GM23338 (cell line): Measurements from ENCODE around the gene KAT14. TPM values are rescaled to one million over a fixed set of nuclear protein-coding genes. Genes with fewer than 3 reads are reported as not detected.

Experiments used
- ATAC-seq: fragments of 200-7000 bp; cut with Tn5 transposase; 3 replicates; pipeline ENCODE4 v1.9.1; 2020
- DNase-seq: peaks from one replicate; pipeline ENCODE4 v3.0.0-alpha.2; 2015; ENCODE audit warnings: low spot score
- H2AFZ ChIP-seq: fragments of 200-600 bp; sonication (generic); 2 replicates; pipeline ENCODE4 v1.8.0; 2016; ENCODE audit warnings: antibody characterized with exemption, mild to moderate bottlenecking, moderate library complexity
- H3F3A ChIP-seq: fragments of 200-600 bp; sonication (generic); replicated peaks from 2 replicates; pipeline ENCODE4 v1.8.0; 2017; ENCODE audit warnings: antibody characterized with exemption, mixed run types, low read depth
- H3K27ac ChIP-seq: fragments of 200-600 bp; sonication (generic); 2 replicates; pipeline ENCODE4 v1.6.1; 2016; ENCODE audit warnings: low read depth
- H3K27me3 ChIP-seq: fragments of 200-600 bp; sonication (generic); 2 replicates; pipeline ENCODE4 v1.8.0; 2016; ENCODE audit warnings: mild to moderate bottlenecking, mixed run types, moderate library complexity; ENCODE audit not compliant: insufficient read depth
- H3K36me3 ChIP-seq: fragments of 200-600 bp; sonication (generic); 2 replicates; pipeline ENCODE4 v1.8.0; 2016; ENCODE audit warnings: mild to moderate bottlenecking; ENCODE audit not compliant: insufficient read depth
- H3K4me1 ChIP-seq: fragments of 200-600 bp; sonication (generic); 2 replicates; pipeline ENCODE4 v1.8.0; 2016; ENCODE audit warnings: mild to moderate bottlenecking, moderate library complexity; ENCODE audit not compliant: insufficient read depth
- H3K4me2 ChIP-seq: fragments of 200-600 bp; sonication (generic); 2 replicates; pipeline ENCODE4 v1.7.1; 2017; ENCODE audit warnings: mixed run types
- H3K4me3 ChIP-seq: fragments of 200-600 bp; sonication (generic); 2 replicates; pipeline ENCODE4 v1.6.1; 2016; ENCODE audit warnings: mixed run types
- H3K79me2 ChIP-seq: fragments of 200-600 bp; sonication (generic); replicated peaks from 2 replicates; pipeline ENCODE4 v1.8.0; 2017; ENCODE audit warnings: mild to moderate bottlenecking; ENCODE audit not compliant: insufficient read depth
- H3K9me2 ChIP-seq: fragments of 200-600 bp; sonication (generic); 2 replicates; pipeline ENCODE4 v1.8.0; 2017; ENCODE audit not compliant: insufficient read depth
- H4K20me1 ChIP-seq: fragments of 200-600 bp; sonication (generic); replicated peaks from 2 replicates; pipeline ENCODE4 v1.8.0; 2017; ENCODE audit warnings: mild to moderate bottlenecking; ENCODE audit not compliant: insufficient read depth
- H3K27ac Mint-ChIP-seq: 2 replicates; pipeline ENCODE4 v1.8.0; 2020; ENCODE audit warnings: inconsistent platforms, mild to moderate bottlenecking, moderate library complexity, mixed read lengths
- H3K27me3 Mint-ChIP-seq: 3 replicates; pipeline ENCODE4 v1.8.0; 2022; ENCODE audit warnings: low read depth, mild to moderate bottlenecking, moderate library complexity, mixed read lengths, inconsistent platforms; ENCODE audit not compliant: insufficient read depth, poor library complexity
- H3K36me3 Mint-ChIP-seq: 3 replicates; pipeline ENCODE4 v1.8.0; 2021; ENCODE audit warnings: low read depth, mild to moderate bottlenecking, inconsistent platforms, moderate library complexity, mixed read lengths
- H3K4me1 Mint-ChIP-seq: 3 replicates; pipeline ENCODE4 v1.8.0; 2020; ENCODE audit warnings: mild to moderate bottlenecking, inconsistent platforms, mixed read lengths
- H3K4me3 Mint-ChIP-seq: 3 replicates; pipeline ENCODE4 v1.8.0; 2021; ENCODE audit warnings: moderate library complexity, mild to moderate bottlenecking, inconsistent platforms, mixed read lengths
- H3K9me3 Mint-ChIP-seq: 3 replicates; pipeline ENCODE4 v1.8.0; 2020; ENCODE audit warnings: moderate library complexity, mild to moderate bottlenecking, inconsistent platforms, mixed read lengths
- CREB1 ChIP-seq: fragments of 250-450 bp; sonication (Bioruptor Pico); IDR thresholded peaks from 2 replicates; pipeline ENCODE4 v1.5.0; 2020; ENCODE audit warnings: low read depth, mild to moderate bottlenecking, moderate library complexity
- CTCF ChIP-seq, 2 experiments: fragments of 200-600 bp in 1 of 2; sonication (generic) in 1 of 2; conservative IDR thresholded peaks; 2 replicates each; pipeline versions ENCODE4 v1.5.1 to v1.6.1; 2016 to 2017; ENCODE audit warnings: antibody characterized with exemption in 2 of 2, low read depth in 2 of 2, mild to moderate bottlenecking in 2 of 2, moderate library complexity in 1 of 2
- NANOG ChIP-seq: IDR thresholded peaks from 2 replicates; pipeline ENCODE4 v1.6.1; 2016; ENCODE audit warnings: antibody characterized with exemption, borderline replicate concordance
- POLR2AphosphoS5 ChIP-seq: IDR thresholded peaks from 2 replicates; pipeline ENCODE4 v1.6.1; 2016; ENCODE audit warnings: antibody characterized with exemption, low read depth
- REST ChIP-seq: IDR thresholded peaks from one replicate; pipeline ENCODE4 v1.6.1; 2018; ENCODE audit warnings: antibody characterized with exemption; ENCODE audit not compliant: unreplicated experiment
- STAT1 ChIP-seq: IDR thresholded peaks from one replicate; pipeline ENCODE4 v1.6.1; 2016; ENCODE audit warnings: antibody characterized with exemption; ENCODE audit not compliant: unreplicated experiment
- ZNF114 ChIP-seq: fragments of 250-450 bp; sonication (Bioruptor Pico); IDR thresholded peaks from 2 replicates; pipeline ENCODE4 v1.5.0; 2020; ENCODE audit warnings: mild to moderate bottlenecking, moderate library complexity
- ZNF462 ChIP-seq: fragments of 250-450 bp; sonication (Bioruptor Pico); IDR thresholded peaks from 2 replicates; pipeline ENCODE4 v1.5.0; 2020; ENCODE audit warnings: mild to moderate bottlenecking, moderate library complexity
- polyA plus RNA-seq: library from polyadenylated mRNA; unstranded; fragments of >200 nt; fragmentation: Nextera tagmentation; extraction: Ambion mirVana; gene quantifications from 2 replicates; pipeline ENCODE4 v1.2.1, GENCODE V29; 2016
- total RNA-seq: library from RNA; depleted of rRNA; stranded (reverse); fragments of >200 nt; shearing (Covaris generic); gene quantifications from 2 replicates; pipeline ENCODE4 v1.2.3, GENCODE V29; 2014

KAT14 gene
- total and polyA plus RNA-seq, 2 experiments from 2014 or later: 17.8 to 25.0 TPM

- H2AFZ ChIP-seq: peak overlapping the region; percentile 86
- H3K79me2 ChIP-seq: no peaks in the 10 kb centered on the region
- Mint-ChIP-seq H3K4me1 (peaks cover 10% of the 10 kb centered on the region; the same call in 2 of the 3 replicates), H3K9me3 (no peaks in the 10 kb centered on the region; the same call in 2 of the 3 replicates), H3K27me3 (peaks cover 2% of the 10 kb centered on the region), H3K4me3 (peak overlapping the region; percentile 2; the same call in 2 of the 3 replicates), H3K27ac (0 out of 2 replicates have a peak overlapping the region, but pooled peaks have one; percentile 21), H3K36me3 (no peaks in the 10 kb centered on the region)
- peak overlapping the region; percentile 18; the same call in 1 of the 2 replicates for H3K27ac ChIP-seq
- no peak for TF ChIP-seq STAT1
- no peak for TF ChIP-seq CTCF (conservative IDR thresholded peaks at IDR 0.05; ENCODE audit: low read depth in 2 of 2)
- no peak for TF ChIP-seq ZNF114
- TF ChIP-seq NANOG: no peak
- no peak for TF ChIP-seq CREB1 (CRISPR knock-in tag)
- no peak for TF ChIP-seq POLR2AphosphoS5
- no peak for TF ChIP-seq ZNF462
- no peak for TF ChIP-seq REST
- H3K9me2 ChIP-seq: no peaks in the 10 kb centered on the region
- H3K36me3 ChIP-seq: no peaks in the 10 kb centered on the region
- no peaks in the 10 kb centered on the region for H3K27me3 ChIP-seq
- no peaks in the 10 kb centered on the region; the same call in 1 of the 2 replicates for H3F3A ChIP-seq
- H3K4me3 ChIP-seq: 0 out of 2 replicates have a peak overlapping the region, but pooled peaks have one; percentile 30
- DNase-seq (peak; percentile 85), ATAC-seq (peak; percentile 84)
- H3K4me2 ChIP-seq: peak overlapping the region; percentile 72
- peaks cover 2% of the 10 kb centered on the region; the same call in 1 of the 2 replicates for H3K4me1 ChIP-seq
- H4K20me1 ChIP-seq: no peaks in the 10 kb centered on the region
Measured at GRCh38 chr20:18101125-18101810, 36.4 kb upstream of the KAT14 start.
